ENCODE measurements around the gene BMERB1. TPM values are rescaled to one million over a fixed set of nuclear protein-coding genes. Genes with fewer than 3 reads are reported as not detected.
"Not testable (repeated sequence)": the region's sequence is repeated elsewhere in the genome, so short reads cannot be mapped to it uniquely, and the experiment has no call there.

Gene BMERB1
- total and polyA plus RNA-seq, 4 experiments from 2014 or later: 0.43 to 4.0 (median 2.6) TPM

GRCh38 chr16:15407756-15408155 lies 26.6 kb upstream of the BMERB1 start:
- H3K4me3 ChIP-seq (ENCODE audit: low read length in 2 of 2); H3K36me3 Mint-ChIP-seq; H3K4me1 Mint-ChIP-seq; H3K27ac ChIP-seq (ENCODE audit: low read depth, low read length); intact Hi-C loops (cut with micrococcal nuclease); H3K9me3 ChIP-seq (ENCODE audit: control insufficient read depth in 1 of 2, low read length in 2 of 2); H3K4me1 ChIP-seq (ENCODE audit: insufficient read depth, low read length); DNase-seq; CTCF ChIA-PET (ENCODE audit: partially characterized antibody); H3K27me3 Mint-ChIP-seq; H3K27me3 ChIP-seq (ENCODE audit: insufficient read depth, low read length); POLR2A ChIA-PET (ENCODE audit: partially characterized antibody); H3K4me3 Mint-ChIP-seq; H3K36me3 ChIP-seq (ENCODE audit: insufficient read depth, low read length); H3K9me3 Mint-ChIP-seq; H3K27ac Mint-ChIP-seq: not testable (repeated sequence)

GRCh38 chr16:15409476-15409875 lies 24.9 kb upstream of the BMERB1 start:
- H3K4me1 Mint-ChIP-seq; H3K27me3 Mint-ChIP-seq; H3K36me3 ChIP-seq (ENCODE audit: insufficient read depth, low read length); H3K4me1 ChIP-seq (ENCODE audit: insufficient read depth, low read length); DNase-seq; H3K36me3 Mint-ChIP-seq; H3K27me3 ChIP-seq (ENCODE audit: insufficient read depth, low read length); H3K9me3 ChIP-seq (ENCODE audit: control insufficient read depth in 1 of 2, low read length in 2 of 2); POLR2A ChIA-PET (ENCODE audit: partially characterized antibody); H3K4me3 Mint-ChIP-seq; intact Hi-C loops (cut with micrococcal nuclease); H3K27ac Mint-ChIP-seq; H3K4me3 ChIP-seq (ENCODE audit: low read length in 2 of 2); H3K27ac ChIP-seq (ENCODE audit: low read depth, low read length); H3K9me3 Mint-ChIP-seq; CTCF ChIA-PET (ENCODE audit: partially characterized antibody): not testable (repeated sequence)

- ChIA-PET POLR2A (ENCODE audit: partially characterized antibody) (no interaction called here), CTCF (ENCODE audit: partially characterized antibody) (no interaction called here)
- peaks cover 0 to 1% (median 0%) of the 10 kb centered on the region in 8 donors for H3K9me3 Mint-ChIP-seq
- Histone ChIP-seq H3K27ac (ENCODE audit: low read depth, low read length) (no peak overlapping the region), H3K36me3 (ENCODE audit: insufficient read depth, low read length) (no peaks in the 10 kb centered on the region), H3K9me3 (ENCODE audit: control insufficient read depth in 1 of 2, low read length in 2 of 2) (no peaks in the 10 kb centered on the region), H3K27me3 (ENCODE audit: insufficient read depth, low read length) (no peaks in the 10 kb centered on the region), H3K4me1 (ENCODE audit: insufficient read depth, low read length) (no peaks in the 10 kb centered on the region), H3K4me3 (ENCODE audit: low read length in 2 of 2) (no peak overlapping the region)
- no peak overlapping the region for H3K4me3 Mint-ChIP-seq
- DNase-seq: no peak
- H3K27ac Mint-ChIP-seq: no peak overlapping the region
- no peaks in the 10 kb centered on the region for H3K36me3 Mint-ChIP-seq
- no peaks in the 10 kb centered on the region for H3K4me1 Mint-ChIP-seq
- peaks cover 0 to 5% of the 10 kb centered on the region in 2 donors for H3K27me3 Mint-ChIP-seq
- intact Hi-C loops (cut with micrococcal nuclease): no loop called here
These were observed 18.8 kb upstream of the BMERB1 start for GRCh38 chr16:15415511-15415985.

GRCh38 chr16:15417197-15417596 lies 17.2 kb upstream of the BMERB1 start:
- Mint-ChIP-seq H3K27me3 (peaks cover 3 to 10% of the 10 kb centered on the region in 2 donors), H3K27ac (no peak overlapping the region), H3K9me3 (peaks cover 0 to 1% (median 0%) of the 10 kb centered on the region in 8 donors), H3K4me1 (no peaks in the 10 kb centered on the region), H3K36me3 (no peaks in the 10 kb centered on the region), H3K4me3 (no peak overlapping the region)
- intact Hi-C loops (cut with micrococcal nuclease): no loop called here
- DNase-seq: no peak
- POLR2A ChIA-PET (ENCODE audit: partially characterized antibody): no interaction called here
- Histone ChIP-seq H3K27ac (ENCODE audit: low read depth, low read length) (no peak overlapping the region), H3K9me3 (ENCODE audit: control insufficient read depth in 1 of 2, low read length in 2 of 2) (no peaks in the 10 kb centered on the region), H3K4me1 (ENCODE audit: insufficient read depth, low read length) (no peaks in the 10 kb centered on the region), H3K27me3 (ENCODE audit: insufficient read depth, low read length) (no peaks in the 10 kb centered on the region), H3K36me3 (ENCODE audit: insufficient read depth, low read length) (no peaks in the 10 kb centered on the region), H3K4me3 (ENCODE audit: low read length in 2 of 2) (no peak overlapping the region)
- CTCF ChIA-PET (ENCODE audit: partially characterized antibody): no interaction called here

GRCh38 chr16:15418206-15418605 lies 16.2 kb upstream of the BMERB1 start:
- Histone ChIP-seq H3K27me3 (ENCODE audit: insufficient read depth, low read length) (no peaks in the 10 kb centered on the region), H3K27ac (ENCODE audit: low read depth, low read length) (no peak overlapping the region), H3K9me3 (ENCODE audit: control insufficient read depth in 1 of 2, low read length in 2 of 2) (no peaks in the 10 kb centered on the region), H3K4me1 (ENCODE audit: insufficient read depth, low read length) (no peaks in the 10 kb centered on the region), H3K4me3 (ENCODE audit: low read length in 2 of 2) (no peak overlapping the region), H3K36me3 (ENCODE audit: insufficient read depth, low read length) (no peaks in the 10 kb centered on the region)
- CTCF ChIA-PET (ENCODE audit: partially characterized antibody): interaction anchor here (1.7 kb wide), 1 partner anchor 10 kb away, joined by 5 read pairs; no protein-coding TSS in a partner anchor
- intact Hi-C loops (cut with micrococcal nuclease): no loop called here
- Mint-ChIP-seq H3K4me1 (no peaks in the 10 kb centered on the region), H3K9me3 (peaks cover 0 to 1% (median 0%) of the 10 kb centered on the region in 8 donors), H3K27ac (peak overlapping the region in 1 of 7 donors; percentile 48), H3K36me3 (no peaks in the 10 kb centered on the region), H3K27me3 (peaks cover 3 to 10% of the 10 kb centered on the region in 2 donors), H3K4me3 (no peak overlapping the region)
- DNase-seq: no peak
- POLR2A ChIA-PET (ENCODE audit: partially characterized antibody): no interaction called here

- H3K9me3 ChIP-seq (ENCODE audit: control insufficient read depth in 1 of 2, low read length in 2 of 2); POLR2A ChIA-PET (ENCODE audit: partially characterized antibody); H3K27me3 ChIP-seq (ENCODE audit: insufficient read depth, low read length); H3K36me3 ChIP-seq (ENCODE audit: insufficient read depth, low read length); H3K36me3 Mint-ChIP-seq; H3K4me3 Mint-ChIP-seq; H3K4me3 ChIP-seq (ENCODE audit: low read length in 2 of 2); H3K4me1 Mint-ChIP-seq; H3K9me3 Mint-ChIP-seq; intact Hi-C loops (cut with micrococcal nuclease); H3K27ac ChIP-seq (ENCODE audit: low read depth, low read length); CTCF ChIA-PET (ENCODE audit: partially characterized antibody); DNase-seq; H3K4me1 ChIP-seq (ENCODE audit: insufficient read depth, low read length): not testable (repeated sequence)
- Mint-ChIP-seq H3K27me3 (peaks cover 10 to 13% of the 10 kb centered on the region in 2 donors), H3K27ac (peak overlapping the region in 1 of 7 donors; percentile 78)
These were observed 12.7 kb upstream of the BMERB1 start for GRCh38 chr16:15421696-15422095.

- Mint-ChIP-seq H3K27ac (peak overlapping the region in 1 of 7 donors; percentile 29), H3K9me3 (no peaks in the 10 kb centered on the region), H3K36me3 (no peaks in the 10 kb centered on the region), H3K4me1 (no peaks in the 10 kb centered on the region), H3K27me3 (peaks cover 10 to 13% of the 10 kb centered on the region in 2 donors), H3K4me3 (no peak overlapping the region)
- no peaks in the 10 kb centered on the region for H3K27me3 ChIP-seq (ENCODE audit: insufficient read depth, low read length)
- no peak overlapping the region for H3K4me3 ChIP-seq (ENCODE audit: low read length in 2 of 2)
- POLR2A ChIA-PET (ENCODE audit: partially characterized antibody): no interaction called here
- H3K27ac ChIP-seq (ENCODE audit: low read depth, low read length): no peak overlapping the region
- no peak for DNase-seq
- H3K36me3 ChIP-seq (ENCODE audit: insufficient read depth, low read length): no peaks in the 10 kb centered on the region
- CTCF ChIA-PET (ENCODE audit: partially characterized antibody): no interaction called here
- H3K4me1 ChIP-seq (ENCODE audit: insufficient read depth, low read length): no peaks in the 10 kb centered on the region
- intact Hi-C loops (cut with micrococcal nuclease): no loop called here
- no peaks in the 10 kb centered on the region for H3K9me3 ChIP-seq (ENCODE audit: control insufficient read depth in 1 of 2, low read length in 2 of 2)
These were observed 12.2 kb upstream of the BMERB1 start for GRCh38 chr16:15422222-15422621.

- no peak overlapping the region for H3K27ac Mint-ChIP-seq
- H3K36me3 Mint-ChIP-seq: no peaks in the 10 kb centered on the region
- DNase-seq: no peak
- Histone ChIP-seq H3K27ac (ENCODE audit: low read depth, low read length) (no peak overlapping the region), H3K4me1 (ENCODE audit: insufficient read depth, low read length) (no peaks in the 10 kb centered on the region), H3K9me3 (ENCODE audit: control insufficient read depth in 1 of 2, low read length in 2 of 2) (no peaks in the 10 kb centered on the region), H3K4me3 (ENCODE audit: low read length in 2 of 2) (no peak overlapping the region), H3K36me3 (ENCODE audit: insufficient read depth, low read length) (no peaks in the 10 kb centered on the region), H3K27me3 (ENCODE audit: insufficient read depth, low read length) (no peaks in the 10 kb centered on the region)
- H3K27me3 Mint-ChIP-seq: peaks cover 10 to 11% of the 10 kb centered on the region in 2 donors
- CTCF ChIA-PET (ENCODE audit: partially characterized antibody): interaction anchor here (1.3 to 4.8 kb wide), 3 partner anchors 93 to 278 kb away, joined by 4 to 31 read pairs (median 22); partner anchors contain the start of gene MARF1
- H3K4me3 Mint-ChIP-seq: no peak overlapping the region
- peaks cover 0 to 3% (median under 1%) of the 10 kb centered on the region in 4 donors for H3K4me1 Mint-ChIP-seq
- intact Hi-C loops (cut with micrococcal nuclease): loop anchor here (5.0 kb wide), 1 partner anchor 166 kb away; no protein-coding TSS in a partner anchor
- H3K9me3 Mint-ChIP-seq: no peaks in the 10 kb centered on the region
- POLR2A ChIA-PET (ENCODE audit: partially characterized antibody): no interaction called here
These were observed 8.5 kb upstream of the BMERB1 start for GRCh38 chr16:15425861-15426260.

All from CD4-positive, alpha-beta memory T cell (primary cell).